Measurements from ENCODE around the gene NCOA6.
"Not testable (repeated sequence)": the region's sequence is repeated elsewhere in the genome, so short reads cannot be mapped to it uniquely, and the experiment has no call there.

The NCOA6 gene

GRCh38 chr20:34772437-34772836 is 53.0 kb downstream of the NCOA6 start:
- no peak for DNase-seq

- DNase-seq, result no peak
Measured at GRCh38 chr20:34771680-34772081, 53.8 kb downstream of the NCOA6 start.

- no peak for DNase-seq
Measured at GRCh38 chr20:34768096-34768495, 57.4 kb downstream of the NCOA6 start.

- DNase-seq, result no peak
Measured at GRCh38 chr20:34762031-34762555, 63.4 kb downstream of the NCOA6 start.

- DNase-seq, result no peak
Measured at GRCh38 chr20:34755367-34755766, 70.1 kb downstream of the NCOA6 start.

GRCh38 chr20:34754611-34755010 is 70.8 kb downstream of the NCOA6 start:
- no peak for DNase-seq

GRCh38 chr20:34753706-34754461 is 71.6 kb downstream of the NCOA6 start:
- DNase-seq, result no peak

- DNase-seq, result no peak
Measured at GRCh38 chr20:34751453-34751852, 74.0 kb downstream of the NCOA6 start.

- DNase-seq, result no peak
Measured at GRCh38 chr20:34750484-34750883, 75.0 kb downstream of the NCOA6 start.

- no peak for DNase-seq
Measured at GRCh38 chr20:34748709-34749108, 76.7 kb downstream of the NCOA6 start.

GRCh38 chr20:34747479-34747878 is 78.0 kb downstream of the NCOA6 start:
- no peak for DNase-seq

GRCh38 chr20:34746674-34747073 is 78.8 kb downstream of the NCOA6 start:
- DNase-seq, result no peak

- no peak for DNase-seq
Measured at GRCh38 chr20:34744847-34745246, 80.6 kb downstream of the NCOA6 start.

GRCh38 chr20:34744340-34744739 is 81.1 kb downstream of the NCOA6 start:
- no peak for DNase-seq

- no peak for DNase-seq
Measured at GRCh38 chr20:34743039-34743438, 82.4 kb downstream of the NCOA6 start.

GRCh38 chr20:34736106-34736735 is 89.2 kb downstream of the NCOA6 start:
- DNase-seq, result no peak

- no peak for DNase-seq
Measured at GRCh38 chr20:34732523-34732922, 92.9 kb downstream of the NCOA6 start.

- DNase-seq, result no peak
Measured at GRCh38 chr20:34729416-34729815, 96.0 kb downstream of the NCOA6 start.

GRCh38 chr20:34724172-34724571 is 101.3 kb downstream of the NCOA6 start:
- DNase-seq, result no peak

GRCh38 chr20:34722560-34722959 is 102.9 kb downstream of the NCOA6 start:
- not testable (repeated sequence) for DNase-seq

- no peak for DNase-seq
Measured at GRCh38 chr20:34720266-34720665, 105.2 kb downstream of the NCOA6 start.

- DNase-seq, result not testable (repeated sequence)
Measured at GRCh38 chr20:34719242-34720017, 106.0 kb downstream of the NCOA6 start.

- no peak for DNase-seq
Measured at GRCh38 chr20:34717230-34718095, 108.0 kb downstream of the NCOA6 start.

All from CD4-positive, alpha-beta T cell treated with Interleukin-17A for 1 hour (primary cell).